ENCODE measurements around the gene CPNE7.

CPNE7 gene

DNA sequence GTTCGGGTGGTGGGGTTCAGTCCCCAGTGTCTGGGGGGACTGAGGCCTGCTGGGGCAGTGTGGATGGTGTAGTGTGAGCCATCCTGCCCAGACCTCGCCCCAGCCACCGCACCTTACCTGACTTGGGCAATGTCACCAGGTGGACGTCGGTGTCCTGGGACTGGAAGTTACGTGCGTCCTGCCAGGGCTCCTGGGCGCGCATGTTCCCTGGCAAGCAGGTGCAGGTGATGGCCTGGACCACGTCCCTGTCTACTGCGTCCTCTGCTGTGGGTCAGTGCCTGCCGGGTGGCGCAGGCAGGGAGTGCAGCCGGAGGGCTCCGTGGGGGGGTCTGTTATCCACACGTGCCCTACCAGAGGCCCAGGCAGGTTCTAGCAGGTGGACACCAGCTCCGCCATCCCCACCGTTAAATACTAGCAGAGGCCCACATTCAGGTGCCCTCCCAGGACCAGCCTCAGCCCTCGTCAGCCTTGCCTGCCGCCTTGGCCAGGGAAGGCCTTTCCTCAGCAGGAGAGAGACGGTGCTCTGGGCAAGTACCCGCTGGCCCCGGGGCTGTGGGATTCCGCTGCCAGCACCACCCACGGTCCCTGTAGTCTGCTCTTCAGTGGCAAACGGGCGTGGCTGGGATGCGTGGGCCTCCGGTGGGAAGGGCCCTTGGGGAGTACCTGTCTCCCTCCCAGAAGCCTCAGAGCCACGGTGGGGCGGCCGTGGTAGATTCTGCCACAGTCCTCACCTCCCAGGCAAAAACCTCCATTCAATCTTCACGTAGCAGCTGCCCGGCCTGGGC lies 29.8 kb downstream of the CPNE7 start:
- DNase-seq (ENCODE audit: low spot score) = no peak

- DNase-seq (ENCODE audit: low spot score) = no peak
Observed at GRCh38 chr16:89606006-89606405, 30.4 kb downstream of the CPNE7 start.

DNA sequence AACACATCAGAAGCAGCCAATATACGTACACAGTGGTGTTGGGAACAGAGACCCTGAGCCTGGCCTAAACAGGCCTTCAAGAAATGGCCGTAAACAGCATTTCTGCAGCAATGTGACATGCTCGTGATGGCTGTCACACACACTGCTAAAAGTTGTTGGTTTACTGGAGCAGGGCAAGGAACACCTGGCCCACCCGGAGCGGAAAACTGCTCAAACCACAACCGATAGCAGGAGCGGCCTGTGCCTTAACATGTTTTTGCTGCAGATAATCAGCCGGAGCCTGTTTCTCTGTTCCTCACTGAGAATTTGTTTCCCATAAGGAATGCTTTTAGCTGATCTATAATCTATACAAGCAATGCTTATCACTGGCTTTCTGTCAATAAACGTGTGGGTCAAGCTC lies 31.9 kb downstream of the CPNE7 start:
- no peak for DNase-seq (ENCODE audit: low spot score)

GRCh38 chr16:89607937-89608740 lies 32.6 kb downstream of the CPNE7 start:
- DNase-seq (ENCODE audit: low spot score) = no peak

DNA sequence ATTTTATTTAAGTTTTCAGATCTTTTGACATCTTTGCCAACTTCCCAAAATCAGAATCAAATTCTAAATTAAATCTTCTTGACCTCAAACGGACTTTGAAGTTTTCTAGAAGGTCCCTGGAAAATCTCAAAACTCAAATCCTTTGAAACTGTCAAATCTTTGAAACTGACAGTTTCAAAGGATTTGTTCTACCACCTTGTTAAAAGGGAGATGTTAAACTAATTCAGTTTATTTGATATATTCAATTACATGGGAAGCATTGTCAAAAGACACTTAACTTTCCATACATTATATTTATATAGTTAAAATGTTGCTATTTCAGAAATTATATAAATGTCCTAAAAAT lies 34.5 kb downstream of the CPNE7 start:
- DNase-seq (ENCODE audit: low spot score) = no peak

- no peak for DNase-seq (ENCODE audit: low spot score)
Observed at GRCh38 chr16:89612415-89613166, 37.0 kb downstream of the CPNE7 start.

DNA sequence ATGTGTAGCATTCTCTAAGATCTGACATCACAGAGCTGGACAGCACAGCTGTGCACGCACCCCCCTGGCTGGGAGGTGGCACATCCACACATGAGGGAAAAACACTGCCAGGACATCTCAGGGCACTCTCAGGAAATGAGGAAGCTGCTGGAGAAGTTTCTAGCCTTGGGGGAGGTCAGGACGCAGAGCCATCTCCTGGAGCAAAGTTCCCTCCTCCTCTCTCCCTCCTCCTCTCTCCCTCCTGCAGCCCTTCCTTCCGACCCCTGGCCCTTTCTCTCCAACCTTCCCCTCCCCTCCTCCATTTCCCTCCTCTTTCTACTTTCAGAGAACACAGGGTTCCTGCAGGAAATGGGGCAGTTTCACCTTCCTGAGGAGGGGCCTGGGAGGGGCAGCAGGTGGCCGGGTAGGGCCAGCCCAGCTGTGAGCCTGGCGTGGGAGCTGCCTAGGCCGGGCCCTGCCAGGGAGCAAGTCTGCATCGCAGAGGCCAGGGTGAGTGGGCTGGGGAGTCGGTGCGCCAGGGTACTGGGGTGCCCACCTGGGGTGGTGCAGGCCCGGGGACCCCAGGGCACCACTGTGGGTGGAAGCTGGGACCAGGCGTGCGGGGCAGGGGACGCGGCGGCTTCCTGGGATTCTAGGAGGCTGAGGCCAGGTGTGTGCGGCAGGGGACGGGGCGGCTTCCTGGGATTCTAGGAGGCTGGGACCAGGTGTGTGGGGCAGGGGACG lies 37.8 kb downstream of the CPNE7 start, which contains the start of gene DPEP1:
Gene DPEP1 (plus strand): TSS at position 412 of the 723 bp plus-strand sequence. CDS start 16,769 bp downstream, outside the sequence.
- DNase-seq (ENCODE audit: low spot score) = no peak

DNA sequence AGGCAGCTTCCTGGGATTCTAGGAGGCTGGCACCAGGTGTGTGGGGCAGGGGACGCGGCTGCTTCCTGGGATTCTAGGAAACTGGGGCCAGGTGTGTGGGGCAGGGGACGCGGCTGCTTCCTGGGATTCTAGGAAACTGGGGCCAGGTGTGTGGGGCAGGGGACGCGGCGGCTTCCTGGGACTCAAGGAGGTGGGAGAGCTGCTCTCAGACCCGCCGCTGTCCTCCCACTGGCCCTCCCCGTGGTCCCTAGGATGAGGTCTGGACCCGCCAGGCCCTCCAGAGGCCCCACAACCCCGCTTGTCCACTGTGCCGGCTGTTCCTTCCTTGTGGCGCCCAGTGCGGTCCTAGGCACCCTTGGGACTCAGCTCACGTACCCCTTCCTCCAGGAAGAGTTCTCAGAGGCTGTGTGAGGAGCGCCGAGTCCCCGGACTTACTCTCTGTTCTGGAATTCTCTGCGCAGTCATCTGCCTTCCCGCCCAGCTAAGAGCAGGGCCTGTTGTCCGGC lies 38.4 kb downstream of the CPNE7 start:
- no peak for DNase-seq (ENCODE audit: low spot score)

- no peak for DNase-seq (ENCODE audit: low spot score)
Observed at GRCh38 chr16:89615176-89615575, 39.6 kb downstream of the CPNE7 start.

DNA sequence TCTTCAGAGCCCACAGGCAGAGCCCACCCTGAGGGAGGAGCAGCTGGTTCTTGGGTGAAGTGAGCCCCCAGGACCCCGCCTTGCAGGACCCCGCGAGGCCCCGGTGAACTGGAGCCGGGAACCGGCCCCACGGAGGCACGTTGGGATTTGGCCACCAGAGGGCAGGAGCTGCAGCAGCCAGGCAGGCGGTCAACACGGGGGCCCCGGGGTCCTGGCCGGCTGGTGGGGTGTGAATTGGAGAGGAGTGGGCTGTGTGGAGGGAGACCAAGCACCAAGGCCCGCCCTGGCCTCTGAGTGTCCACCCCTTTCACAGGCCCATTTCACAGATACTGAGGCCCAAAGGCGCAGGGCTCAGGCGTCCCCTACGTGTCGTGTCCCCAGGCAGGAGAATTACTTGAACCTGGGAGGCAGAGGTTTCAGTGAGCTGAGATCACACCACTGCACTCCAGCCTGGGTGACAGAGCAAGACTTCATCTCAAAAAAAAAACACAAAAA lies 40.1 kb downstream of the CPNE7 start:
- peak; percentile 22 for DNase-seq (ENCODE audit: low spot score)

DNA sequence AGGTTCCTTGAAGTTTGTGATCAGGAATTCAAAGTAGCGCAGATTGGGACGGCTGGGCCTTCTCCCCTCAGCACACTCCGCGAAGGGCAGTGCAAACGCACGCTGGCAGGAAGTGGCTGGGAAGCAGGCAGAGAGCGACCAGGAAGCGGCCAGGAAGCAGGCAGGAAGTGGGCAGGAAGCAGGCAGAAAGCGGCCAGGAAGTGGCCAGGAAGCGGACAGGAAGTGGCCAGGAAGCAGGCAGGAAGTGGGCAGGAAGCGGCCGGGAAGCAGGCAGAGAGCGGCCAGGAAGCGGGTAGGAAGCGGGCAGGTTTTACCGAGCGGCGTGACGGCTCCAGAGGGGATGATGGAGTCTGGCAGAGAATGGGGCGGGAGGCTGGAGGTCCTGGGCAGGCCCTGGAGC lies 41.1 kb downstream of the CPNE7 start:
- no peak for DNase-seq (ENCODE audit: low spot score)

DNA sequence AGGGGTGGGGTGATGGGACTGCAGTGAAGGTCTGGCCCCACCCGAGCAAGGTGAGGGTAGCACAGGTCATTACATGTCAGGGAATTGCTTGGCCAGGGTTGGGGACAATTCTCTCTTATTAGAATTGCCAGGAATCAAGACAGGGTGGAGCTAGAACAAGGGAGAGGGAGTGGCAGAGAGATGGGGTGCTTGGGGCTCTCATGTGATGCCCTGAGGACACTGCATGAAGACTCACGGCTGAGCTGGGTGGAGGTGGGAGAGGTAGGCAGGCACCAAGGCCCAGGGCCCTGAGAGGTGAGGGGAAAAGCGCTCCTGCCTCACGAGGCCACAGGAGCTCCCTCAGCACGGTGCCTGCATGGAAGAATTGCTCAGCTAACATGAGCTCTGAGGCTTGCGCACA lies 41.5 kb downstream of the CPNE7 start:
- DNase-seq (ENCODE audit: low spot score) = no peak

GRCh38 chr16:89618109-89618998 lies 42.8 kb downstream of the CPNE7 start:
- no peak for DNase-seq (ENCODE audit: low spot score)

DNA sequence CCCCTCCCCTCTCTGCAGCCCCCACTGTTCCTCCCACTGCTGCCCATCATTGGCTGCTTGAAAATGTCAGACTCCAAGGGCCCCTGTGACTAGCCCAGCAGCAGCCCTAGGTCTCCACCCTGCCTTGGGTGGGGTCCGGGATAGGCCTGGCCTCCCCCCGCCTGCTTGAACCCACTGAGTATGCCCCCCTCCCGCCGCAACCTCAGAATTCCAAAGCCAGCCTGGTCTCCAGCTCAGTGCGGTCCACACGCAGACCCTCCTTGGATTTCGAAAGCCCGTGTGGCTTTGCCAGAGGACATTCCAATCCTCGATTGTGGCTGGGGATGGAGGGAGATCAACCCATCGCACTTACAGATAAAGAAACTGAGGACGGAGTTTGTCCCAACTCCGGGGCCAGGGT lies 44.3 kb downstream of the CPNE7 start:
- no peak for DNase-seq (ENCODE audit: low spot score)

DNA sequence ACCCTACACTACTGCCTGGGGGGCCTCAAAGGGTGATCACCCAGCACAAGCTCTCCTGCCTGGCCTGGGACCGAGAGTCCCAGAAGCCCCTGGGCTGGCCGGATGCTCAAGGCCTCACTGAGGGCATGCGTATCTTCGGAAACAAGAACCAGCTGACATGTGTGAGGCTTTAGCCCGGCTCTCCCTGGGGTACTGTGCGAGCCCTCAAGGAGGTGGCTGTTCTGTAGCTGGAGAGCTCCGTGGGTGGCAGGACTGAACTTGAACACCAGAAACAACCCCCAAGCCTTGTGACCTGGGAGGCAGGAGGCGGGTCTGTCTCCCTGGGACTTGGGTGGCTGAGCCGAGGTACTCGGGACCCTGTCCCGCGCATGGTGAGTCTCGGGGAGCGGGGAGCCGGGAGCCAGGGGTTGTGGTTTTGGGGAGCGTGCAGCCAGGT lies 44.9 kb downstream of the CPNE7 start:
- no peak for DNase-seq (ENCODE audit: low spot score)

GRCh38 chr16:89621136-89621697 lies 45.7 kb downstream of the CPNE7 start:
- no peak for DNase-seq (ENCODE audit: low spot score)

DNA sequence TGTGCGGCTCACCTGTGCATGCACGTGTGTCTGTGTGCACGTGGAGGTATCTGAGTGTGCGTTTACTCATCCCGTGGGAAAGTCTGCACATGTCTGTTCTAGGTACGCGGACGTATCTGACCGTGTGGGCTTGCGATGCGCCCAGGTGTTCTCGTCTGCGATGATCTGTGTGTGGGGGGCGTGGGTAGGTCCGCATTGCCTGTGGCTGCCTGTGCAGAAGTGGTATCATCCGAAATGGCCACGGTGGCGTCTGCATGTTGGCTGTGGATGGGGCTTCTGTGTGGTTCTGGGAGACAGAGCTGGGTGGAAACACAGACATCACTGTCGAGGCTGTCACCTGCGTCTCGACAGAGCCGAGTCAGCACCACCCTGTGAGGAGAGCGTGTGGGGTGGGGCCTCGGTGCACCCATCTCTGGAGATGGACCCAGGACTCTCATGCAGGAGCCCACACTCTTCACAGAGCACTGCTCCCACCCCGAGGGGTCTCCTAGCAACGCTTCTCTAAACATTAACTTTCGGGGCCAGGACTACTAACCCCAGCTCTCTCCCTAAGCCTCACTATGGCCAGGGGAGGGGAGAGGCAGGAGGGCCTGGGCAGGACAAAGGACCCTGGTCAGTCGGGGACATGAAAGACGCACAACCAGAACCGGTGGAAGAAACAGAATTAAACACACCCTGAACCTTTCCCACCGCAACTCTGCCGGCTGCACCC lies 46.3 kb downstream of the CPNE7 start:
- no peak for DNase-seq (ENCODE audit: low spot score)

GRCh38 chr16:89623511-89624261 lies 48.1 kb downstream of the CPNE7 start:
- no peak for DNase-seq (ENCODE audit: low spot score)

Data from hematopoietic multipotent progenitor cell treated with erythropoietin and hydrocortisone succinate and interleukin-3 and kit ligand, for 17 days (in vitro differentiated cells).